Measurements from ENCODE around the gene TYW1.
"Not testable (repeated sequence)": the region's sequence is repeated elsewhere in the genome, so short reads cannot be mapped to it uniquely, and the experiment has no call there.

- TF ChIP-seq CTCF, POLR2A, POLR2AphosphoS5 (IDR thresholded peaks at IDR 0.05): not testable (repeated sequence)
These were observed 192.5 kb downstream of the TYW1 start for GRCh38 chr7:67189160-67189559.

Data from prostate gland (tissue), 2 donors.